Ovary (tissue), 9 donors: ENCODE data around the gene CTRB2. TPM values are rescaled to one million over a fixed set of nuclear protein-coding genes. Genes with fewer than 3 reads are reported as not detected.
"Not testable (repeated sequence)": the region's sequence is repeated elsewhere in the genome, so short reads cannot be mapped to it uniquely, and the experiment has no call there.

Experiments
- DNase-seq, 5 donors: peaks; one replicate each; pipeline ENCODE4 v3.0.0-alpha.2; 2019 to 2020
- H3K27ac ChIP-seq, 2 donors: fragments of 200-600 bp; one replicate each; pipeline versions ENCODE4 v1.5.1 to v1.8.0; 2019 to 2022
- H3K27me3 ChIP-seq: fragments of 200-600 bp; one replicate; pipeline ENCODE4 v1.8.0; 2022
- H3K36me3 ChIP-seq: fragments of 200-600 bp; sonication (generic); one replicate; pipeline ENCODE4 v1.5.1; 2019
- H3K4me1 ChIP-seq: one replicate; pipeline ENCODE4 v1.8.1; 2013; ENCODE audit warnings: mild to moderate bottlenecking, moderate library complexity; ENCODE audit not compliant: insufficient read depth
- H3K4me3 ChIP-seq: fragments of 200-600 bp; sonication (generic); one replicate; pipeline ENCODE4 v1.5.1; 2017
- H3K9me3 ChIP-seq, 2 donors: fragments of 200-600 bp in 1 of 2; sonication (generic) in 1 of 2; one replicate each; pipeline versions ENCODE4 v1.5.1 to v1.8.1; 2013 to 2019; ENCODE audit warnings: mild to moderate bottlenecking in 1 of 2, moderate library complexity in 1 of 2
- CTCF ChIP-seq, 3 donors: fragments of 450-650 bp in 2 of 3; fragments of 200-600 bp in 1 of 3; IDR thresholded peaks; one replicate each; pipeline versions ENCODE4 v1.5.1 to v1.8.0; 2016 to 2022; ENCODE audit warnings: antibody characterized with exemption in 3 of 3, mild to moderate bottlenecking in 1 of 3
- EP300 ChIP-seq: sonication (generic); formaldehyde crosslinking; IDR thresholded peaks from one replicate; pipeline ENCODE4 v1.6.1; 2017; ENCODE audit warnings: antibody characterized with exemption
- POLR2A ChIP-seq: fragments of 450-650 bp; IDR thresholded peaks from one replicate; pipeline ENCODE4 v1.6.1; 2017; ENCODE audit warnings: antibody characterized with exemption, mild to moderate bottlenecking, moderate library complexity
- WGBS, 3 donors: extraction: QIAGEN DNeasy Blood & Tissue Kit in 1 of 3; methylation state at CpG; one replicate each; pipeline versions ENCODE4 v1.1.5 to v1.1.7; 2013 to 2017; 5-methylcytosine and 5-hydroxymethylcytosine counted together
- intact Hi-C, 4 donors: fragments of 100-400 bp; cut with DNase I; formaldehyde crosslinking; loops; one replicate each; pipeline versions ENCODE4 v1.11.0 to v1.15.1; 2022 to 2023
- polyA plus RNA-seq, 2 donors: library from polyadenylated mRNA; stranded (reverse); fragments of 200-250 nt in 1 of 2; fragments of 350-450 nt in 1 of 2; fragmentation: Illumina TruSeq in 1 of 2; extraction: RNeasy Lipid Tissue Mini Kit (QIAGEN cat#74804) in 1 of 2; gene quantifications; one replicate each; pipeline ENCODE4 v1.2.3, GENCODE V29; 2013 to 2014
- total RNA-seq, 7 donors: library from RNA; depleted of rRNA in 2 of 7; stranded (reverse); fragments of >200 nt in 2 of 7; fragmentation: NEBNext Ultra II Directional in 3 of 7; extraction: Animal tissue kit (Norgen Biotek cat#: 25700) in 3 of 7; gene quantifications; one replicate each; pipeline versions ENCODE4 v1.1.0 to v1.2.4, GENCODE V29; 2016 to 2023
- donor health status: DM: no; HTN: no; CAD: no; lungs with moderate emphysema.
- donor health status: DM: no; HTN: no; CAD: no.
- donor health status: Bipolar disorder and iron deficiency.
- donor health status: DM: yes; HTN: yes; CAD: no.
- donor health status: DM: no; HTN: no; CAD: no.
- donor health status: DM: yes; HTN: yes; CAD: no.

CTRB2 gene
- total and polyA plus RNA-seq, 9 donors = 0.62 to 28.7 (median 2.8) TPM; not detected in 4

- no peak for TF ChIP-seq CTCF (IDR thresholded peaks at IDR 0.05)
- TF ChIP-seq EP300 = no peak
- TF ChIP-seq POLR2A = no peak
- DNase-seq = peak in 1 of 5 donors; percentile 25
- intact Hi-C loops = no loop called here
- Histone ChIP-seq H3K36me3 (no peaks in the 10 kb centered on the region), H3K9me3 (no peaks in the 10 kb centered on the region), H3K27ac (no peak overlapping the region), H3K27me3 (no peaks in the 10 kb centered on the region), H3K4me1 (peaks cover 40% of the 10 kb centered on the region), H3K4me3 (no peak overlapping the region)
- 87 to 93% (median 89%) methylated on average over 13 of the region's 13 CpGs for WGBS, 3 donors
These were observed 35.0 kb upstream of the CTRB2 start for GRCh38 chr16:75241955-75242354.

- WGBS, 3 donors = 74 to 92% (median 79%) methylated on average over 5 to 8 of the region's 8 CpGs
- Histone ChIP-seq H3K27me3 (no peaks in the 10 kb centered on the region), H3K4me1 (peaks cover 37% of the 10 kb centered on the region), H3K27ac (no peak overlapping the region), H3K36me3 (no peaks in the 10 kb centered on the region), H3K9me3 (no peaks in the 10 kb centered on the region), H3K4me3 (no peak overlapping the region)
- TF ChIP-seq EP300 = no peak
- TF ChIP-seq CTCF (IDR thresholded peaks at IDR 0.05) = no peak
- no peak for TF ChIP-seq POLR2A
- DNase-seq = peak in 3 of 5 donors; percentile 28 to 31 (median 29)
- intact Hi-C loops = no loop called here
These were observed 34.5 kb upstream of the CTRB2 start for GRCh38 chr16:75241412-75241811.

- H3K36me3 ChIP-seq, H3K4me3 ChIP-seq, intact Hi-C loops, H3K9me3 ChIP-seq, H3K27ac ChIP-seq, H3K27me3 ChIP-seq: not testable (repeated sequence)
- peaks cover 32% of the 10 kb centered on the region for H3K4me1 ChIP-seq
- DNase-seq = peak in 3 of 5 donors; percentile 28 to 41 (median 33)
- WGBS, 3 donors = 36 to 58% (median 50%) methylated on average over 7 of the region's 7 CpGs
These were observed 33.7 kb upstream of the CTRB2 start for GRCh38 chr16:75240633-75241032.

GRCh38 chr16:75239542-75240122 lies 32.7 kb upstream of the CTRB2 start:
- Histone ChIP-seq H3K27ac (peak overlapping the region in 1 of 2 donors; percentile 79), H3K4me3 (no peak overlapping the region), H3K4me1 (peaks cover 26% of the 10 kb centered on the region), H3K9me3 (no peaks in the 10 kb centered on the region), H3K36me3 (no peaks in the 10 kb centered on the region), H3K27me3 (no peaks in the 10 kb centered on the region)
- intact Hi-C loops = loop anchor here in 2 of 4 donors (5.0 to 10.0 kb wide), 3 partner anchors 63 to 158 kb away; no protein-coding TSS in a partner anchor
- WGBS, 3 donors = 85 to 86% (median 85%) methylated on average over 15 to 19 of the region's 19 CpGs
- peak in 3 of 5 donors; percentile 41 to 47 (median 46) for DNase-seq
- TF ChIP-seq EP300 (no peak), POLR2A (no peak), CTCF (IDR thresholded peaks at IDR 0.05) (no peak)

- TF ChIP-seq EP300 (no peak), CTCF (IDR thresholded peaks at IDR 0.05) (peak in 2 of 3 donors; percentile 15 to 32)
- Histone ChIP-seq H3K27ac (peak overlapping the region; percentile 59 to 79), H3K36me3 (no peaks in the 10 kb centered on the region), H3K4me1 (peaks cover 20% of the 10 kb centered on the region), H3K27me3 (no peaks in the 10 kb centered on the region), H3K9me3 (no peaks in the 10 kb centered on the region), H3K4me3 (no peak overlapping the region)
- intact Hi-C loops = loop anchor here in 2 of 4 donors (5.0 to 10.0 kb wide), 3 partner anchors 63 to 158 kb away; no protein-coding TSS in a partner anchor
- peak in 2 of 5 donors; percentile 25 to 54 for DNase-seq
- WGBS, 3 donors = 40 to 51% (median 48%) methylated on average over 13 to 16 of the region's 16 CpGs
These were observed 32.0 kb upstream of the CTRB2 start for GRCh38 chr16:75238853-75239541.
